KMS-11 (cell line): Measurements from ENCODE around the gene KLF3.

ENCODE experiments used
- H2AFZ ChIP-seq: fragments of 200-600 bp; sonication (generic); 2 replicates; pipeline ENCODE4 v1.6.1; 2016; ENCODE audit warnings: antibody characterized with exemption, mixed run types, low read depth
- H3K27ac ChIP-seq: fragments of 200-600 bp; sonication (generic); 2 replicates; pipeline ENCODE4 v1.6.1; 2016; ENCODE audit warnings: mild to moderate bottlenecking, mixed run types
- H3K27me3 ChIP-seq: fragments of 200-600 bp; sonication (generic); 2 replicates; pipeline ENCODE4 v1.6.1; 2017; ENCODE audit warnings: mild to moderate bottlenecking, low read depth, mixed run types, moderate library complexity; ENCODE audit not compliant: insufficient read depth
- H3K36me3 ChIP-seq: fragments of 200-600 bp; sonication (generic); 2 replicates; pipeline ENCODE4 v1.6.1; 2017; ENCODE audit warnings: mild to moderate bottlenecking, mixed run types; ENCODE audit not compliant: insufficient read depth
- H3K4me1 ChIP-seq: fragments of 200-600 bp; sonication (generic); 2 replicates; pipeline ENCODE4 v1.6.1; 2016; ENCODE audit warnings: mild to moderate bottlenecking, low read depth, mixed run types; ENCODE audit not compliant: poor library complexity, severe bottlenecking
- H3K4me2 ChIP-seq: fragments of 200-600 bp; sonication (generic); 2 replicates; pipeline ENCODE4 v1.7.0; 2016; ENCODE audit warnings: mild to moderate bottlenecking, mixed run types
- H3K4me3 ChIP-seq: fragments of 200-600 bp; sonication (generic); IDR thresholded peaks from 2 replicates; pipeline ENCODE4 v1.6.1; 2017; ENCODE audit warnings: low read depth, low read length, mixed read lengths; ENCODE audit not compliant: insufficient read depth
- H3K79me2 ChIP-seq: fragments of 200-600 bp; sonication (generic); 2 replicates; pipeline ENCODE4 v1.6.1; 2016; ENCODE audit warnings: low read depth, mixed run types; ENCODE audit not compliant: insufficient read depth
- H3K9ac ChIP-seq: fragments of 200-600 bp; sonication (generic); 2 replicates; pipeline ENCODE4 v1.6.1; 2016; ENCODE audit warnings: mild to moderate bottlenecking, mixed run types
- H4K20me1 ChIP-seq: fragments of 200-600 bp; sonication (generic); 2 replicates; pipeline ENCODE4 v1.6.1; 2016; ENCODE audit warnings: mild to moderate bottlenecking, mixed run types; ENCODE audit not compliant: insufficient read depth
- CTCF ChIP-seq: fragments of 200-600 bp; sonication (generic); conservative IDR thresholded peaks from 2 replicates; pipeline ENCODE4 v1.6.1; 2017; ENCODE audit warnings: low read depth, mild to moderate bottlenecking, antibody characterized with exemption, low read length, moderate library complexity, mixed read lengths

Gene KLF3

DNA sequence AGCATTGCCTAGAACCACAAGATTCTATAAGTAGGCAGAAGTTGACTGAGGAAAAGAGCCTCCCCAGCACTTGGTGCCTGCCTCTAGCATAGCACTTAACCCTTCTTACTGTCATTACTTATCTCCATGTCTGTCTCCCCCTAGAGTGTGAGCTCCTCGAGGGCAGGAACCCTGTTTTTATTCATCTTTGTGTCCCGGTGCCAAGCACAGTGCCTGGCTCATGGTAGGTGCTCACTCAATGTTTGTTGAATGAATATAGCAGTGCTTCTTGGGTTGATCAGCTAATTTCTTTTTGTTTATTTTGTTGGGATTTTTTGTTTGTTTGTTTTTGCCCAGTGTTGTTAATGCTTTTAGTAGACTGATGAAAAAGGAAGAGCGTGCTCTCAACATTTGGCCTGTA lies 30.3 kb downstream of the KLF3 start:
- Histone ChIP-seq H4K20me1 (no peaks in the 10 kb centered on the region), H3K27ac (no peak overlapping the region), H3K4me3 (no peak overlapping the region), H3K27me3 (no peaks in the 10 kb centered on the region), H3K9ac (no peak overlapping the region), H2AFZ (no peak overlapping the region), H3K4me1 (no peaks in the 10 kb centered on the region), H3K79me2 (no peaks in the 10 kb centered on the region), H3K36me3 (no peaks in the 10 kb centered on the region), H3K4me2 (no peak overlapping the region)
- no peak for TF ChIP-seq CTCF

- H3K9ac ChIP-seq: no peak overlapping the region
- no peaks in the 10 kb centered on the region for H3K27me3 ChIP-seq
- no peaks in the 10 kb centered on the region for H3K4me1 ChIP-seq
- H3K4me2 ChIP-seq: no peak overlapping the region
- H3K27ac ChIP-seq: no peak overlapping the region
- TF ChIP-seq CTCF: no peak
- no peaks in the 10 kb centered on the region for H3K36me3 ChIP-seq
- H4K20me1 ChIP-seq: no peaks in the 10 kb centered on the region
- no peak overlapping the region for H2AFZ ChIP-seq
- H3K4me3 ChIP-seq: no peak overlapping the region
- no peaks in the 10 kb centered on the region for H3K79me2 ChIP-seq
Observed at GRCh38 chr4:38695809-38696208, 31.8 kb downstream of the KLF3 start.

DNA sequence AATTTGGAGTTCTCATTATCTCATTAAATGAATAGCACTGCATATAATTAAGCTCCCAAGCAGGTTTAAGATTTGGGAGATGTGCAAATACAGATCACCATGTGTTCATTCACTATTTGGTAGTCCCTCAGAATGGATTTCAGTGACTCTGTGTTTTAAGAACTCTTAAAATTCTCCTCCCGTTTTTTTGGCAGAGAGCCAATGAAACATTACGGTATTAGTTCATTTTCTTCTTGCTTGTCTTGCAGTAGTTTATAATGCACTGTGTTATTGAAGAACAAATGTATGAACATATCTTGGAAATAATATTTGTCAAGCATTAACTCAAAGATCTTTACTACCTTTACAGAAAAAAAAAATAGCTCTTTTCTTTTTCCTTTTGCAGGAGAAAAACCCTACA lies 32.7 kb downstream of the KLF3 start:
- Histone ChIP-seq H4K20me1 (no peaks in the 10 kb centered on the region), H2AFZ (no peak overlapping the region), H3K4me1 (no peaks in the 10 kb centered on the region), H3K4me3 (no peak overlapping the region), H3K27me3 (no peaks in the 10 kb centered on the region), H3K4me2 (no peak overlapping the region), H3K36me3 (no peaks in the 10 kb centered on the region), H3K9ac (no peak overlapping the region), H3K27ac (no peak overlapping the region), H3K79me2 (no peaks in the 10 kb centered on the region)
- no peak for TF ChIP-seq CTCF

DNA sequence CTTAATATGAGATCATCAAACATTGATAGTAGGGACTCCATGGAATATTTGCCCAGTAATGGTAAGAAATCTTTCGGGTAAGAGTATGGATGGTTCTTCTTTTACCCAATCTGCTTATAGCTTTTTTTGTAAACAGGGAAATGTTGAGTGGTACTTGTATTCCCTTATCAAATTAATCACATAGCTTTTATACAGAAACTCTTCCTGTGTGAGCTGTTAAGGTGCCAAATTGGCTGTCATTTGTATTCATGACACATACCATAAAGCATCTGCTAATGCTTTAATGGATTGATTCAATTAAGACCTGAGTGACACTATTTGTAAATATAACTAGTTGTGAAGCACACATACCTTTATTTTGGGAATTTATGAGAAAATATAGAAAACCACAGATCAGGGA lies 34.2 kb downstream of the KLF3 start:
- Histone ChIP-seq H4K20me1 (no peaks in the 10 kb centered on the region), H3K4me2 (no peak overlapping the region), H3K36me3 (no peaks in the 10 kb centered on the region), H3K4me1 (no peaks in the 10 kb centered on the region), H3K27ac (no peak overlapping the region), H3K27me3 (no peaks in the 10 kb centered on the region), H3K9ac (no peak overlapping the region), H3K4me3 (no peak overlapping the region), H3K79me2 (no peaks in the 10 kb centered on the region), H2AFZ (no peak overlapping the region)
- TF ChIP-seq CTCF: no peak

- no peaks in the 10 kb centered on the region for H3K4me1 ChIP-seq
- no peaks in the 10 kb centered on the region for H3K27me3 ChIP-seq
- no peak for TF ChIP-seq CTCF
Observed at GRCh38 chr4:38699112-38699511, 35.1 kb downstream of the KLF3 start.

More at GRCh38 chr4:38699112-38699511, 35.1 kb downstream of the KLF3 start:
- Histone ChIP-seq H2AFZ (no peak overlapping the region), H3K4me3 (no peak overlapping the region), H3K27ac (no peak overlapping the region), H3K9ac (no peak overlapping the region), H3K4me2 (no peak overlapping the region), H4K20me1 (no peaks in the 10 kb centered on the region), H3K79me2 (no peaks in the 10 kb centered on the region), H3K36me3 (no peaks in the 10 kb centered on the region)
